ENCODE data around the gene CYP2D6.
"Not testable (repeated sequence)": the region's sequence is repeated elsewhere in the genome, so short reads cannot be mapped to it uniquely, and the experiment has no call there.

The CYP2D6 gene
- total RNA-seq: 0.75 reads per million

DNA sequence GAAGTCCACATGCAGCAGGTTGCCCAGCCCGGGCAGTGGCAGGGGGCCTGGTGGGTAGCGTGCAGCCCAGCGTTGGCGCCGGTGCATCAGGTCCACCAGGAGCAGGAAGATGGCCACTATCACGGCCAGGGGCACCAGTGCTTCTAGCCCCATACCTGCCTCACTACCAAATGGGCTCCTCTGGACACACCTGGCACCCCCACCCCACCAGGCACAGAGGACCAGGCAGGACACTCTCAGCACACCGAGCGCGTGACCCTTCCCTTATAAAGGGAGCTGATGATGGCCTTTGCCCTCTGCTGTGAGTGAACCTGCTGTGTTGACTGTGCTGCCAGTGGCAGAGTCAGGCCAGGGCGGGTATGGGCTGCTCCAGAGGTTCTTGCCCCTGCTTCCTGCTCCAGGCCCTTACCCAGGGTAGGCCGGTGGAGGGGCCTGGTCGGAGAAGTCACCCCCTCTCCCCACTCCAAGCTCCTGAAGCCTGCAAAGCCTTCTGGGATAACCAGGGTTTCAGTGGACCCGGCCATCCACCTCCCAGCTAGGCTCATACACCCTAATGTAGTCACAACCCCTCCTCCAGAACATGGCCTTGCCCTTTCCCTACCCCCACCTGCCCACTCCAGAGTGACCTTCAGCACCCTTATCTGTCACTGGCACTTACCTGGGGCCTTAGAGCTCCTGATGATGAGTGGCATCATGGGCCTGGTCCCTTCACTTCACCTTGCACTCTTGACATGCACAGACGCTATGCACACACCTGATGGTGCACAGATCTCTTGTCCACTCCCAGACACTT is at the start of gene CYP2D6:
TSS of gene CYP2D6 (minus strand) at position 172 of the 793 bp plus-strand sequence. CDS start at position 153, 19 bp downstream.
- DNase-seq: not testable (repeated sequence)

- DNase-seq: no peak
Measured at GRCh38 chr22:42179616-42180015, 49.0 kb upstream of the CYP2D6 start.

DNA sequence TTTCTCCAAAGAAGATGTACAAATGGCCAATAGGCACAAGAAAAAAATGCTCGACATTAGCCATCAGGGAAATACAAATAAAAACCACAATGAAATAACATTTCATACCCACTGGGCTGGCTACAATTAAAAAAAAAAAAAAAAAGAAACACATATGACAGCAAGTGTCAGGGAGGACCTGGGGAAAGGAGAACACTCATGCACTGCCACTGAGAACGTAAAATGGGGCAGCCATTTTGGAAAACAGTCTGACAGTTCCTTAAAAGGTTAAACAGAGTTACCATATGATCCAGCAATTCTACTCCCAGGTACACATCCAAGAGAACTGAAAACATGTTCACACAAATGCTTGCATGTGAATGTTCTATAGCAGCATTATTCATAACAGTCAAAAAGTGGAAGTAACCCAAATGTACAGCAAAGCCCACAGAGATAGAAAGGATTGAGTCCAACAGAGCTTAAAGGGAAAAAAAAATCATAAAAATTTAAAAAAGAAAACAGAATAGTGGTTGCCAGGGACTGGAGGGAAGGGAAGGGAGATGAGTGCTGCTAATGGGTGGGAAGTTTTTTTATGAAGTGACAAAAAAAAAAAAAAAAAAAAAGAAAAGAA is 48.4 kb upstream of the CYP2D6 start:
- DNase-seq: no peak

DNA sequence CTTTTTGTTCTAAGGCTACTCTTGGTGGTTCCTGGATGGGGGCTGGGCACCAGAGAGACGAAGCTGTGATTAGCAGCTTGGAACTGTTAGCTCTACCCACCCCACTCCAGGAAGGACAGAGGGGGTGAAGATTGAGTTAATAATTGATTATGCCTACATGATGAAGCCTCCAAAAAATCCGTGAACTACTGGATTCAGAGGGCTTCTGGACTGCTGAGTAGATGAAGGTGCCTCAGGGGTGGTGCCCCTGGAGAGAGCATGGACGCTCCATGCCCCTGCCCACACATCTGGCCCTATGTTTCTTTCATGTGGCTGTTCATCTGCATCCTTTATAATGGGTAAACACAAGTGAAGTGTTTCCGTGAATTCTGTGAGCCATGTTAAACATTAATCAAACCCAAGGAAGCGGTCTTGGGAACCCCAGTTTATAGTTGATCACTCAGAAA is 47.3 kb upstream of the CYP2D6 start:
- no peak for DNase-seq

DNA sequence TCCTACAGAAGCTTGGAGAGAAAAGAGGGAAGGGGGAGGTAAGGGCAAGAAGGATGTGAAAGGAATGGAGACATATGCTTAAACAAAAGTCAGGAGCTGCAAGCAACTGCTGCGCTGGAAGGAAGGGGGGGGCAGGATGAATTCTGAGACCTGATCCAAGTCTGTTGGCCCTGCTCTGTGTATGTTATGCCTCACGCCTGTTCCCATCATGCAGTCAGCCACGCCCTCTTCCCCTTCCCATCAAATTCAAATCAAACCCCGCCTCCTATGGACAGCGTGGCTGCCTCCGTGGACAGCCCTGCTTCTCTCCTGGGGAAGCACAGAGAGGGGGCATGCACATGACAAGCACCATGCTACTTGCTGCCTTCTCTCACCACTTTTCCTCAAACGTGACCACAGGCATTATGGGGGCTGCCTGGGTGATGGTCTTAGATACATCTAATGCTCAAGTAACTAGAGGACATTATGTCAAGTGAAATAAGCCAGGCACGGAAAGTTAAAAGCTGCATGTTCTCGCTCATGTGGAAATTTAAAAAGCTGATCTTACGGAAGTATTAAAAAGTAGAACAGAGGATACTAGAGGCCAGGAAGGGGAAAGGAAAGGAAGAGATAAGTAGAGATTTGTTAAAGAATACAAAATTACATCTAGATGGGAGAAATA is 45.8 kb upstream of the CYP2D6 start:
- DNase-seq: no peak

GRCh38 chr22:42174062-42174461 is 43.5 kb upstream of the CYP2D6 start:
- DNase-seq: no peak

GRCh38 chr22:42173183-42173926 is 42.7 kb upstream of the CYP2D6 start:
- no peak for DNase-seq

- DNase-seq: no peak
Measured at GRCh38 chr22:42172773-42173172, 42.2 kb upstream of the CYP2D6 start.

GRCh38 chr22:42171946-42172719 is 41.5 kb upstream of the CYP2D6 start:
- no peak for DNase-seq

DNA sequence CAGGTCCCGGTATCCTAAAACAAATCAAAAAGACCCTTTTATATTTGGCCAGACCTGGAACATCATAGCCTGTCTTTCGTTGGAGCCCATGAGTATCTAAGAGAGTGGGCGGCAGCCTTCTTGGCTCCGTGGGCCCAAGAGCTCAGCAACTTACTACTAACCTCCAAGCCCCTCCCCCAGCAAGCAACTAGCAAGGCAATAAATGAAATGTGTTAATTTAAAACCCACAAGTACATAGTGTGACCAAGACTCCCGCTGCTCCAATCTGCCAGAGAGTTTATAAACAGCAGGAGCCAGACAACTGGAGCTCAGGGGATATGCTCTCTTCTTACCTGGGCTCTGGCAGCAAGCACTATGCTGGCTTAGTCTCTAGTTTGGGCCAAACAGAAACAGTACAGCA is 40.8 kb upstream of the CYP2D6 start:
- DNase-seq: no peak

GRCh38 chr22:42170946-42171345 is 40.3 kb upstream of the CYP2D6 start:
- DNase-seq: no peak

GRCh38 chr22:42169055-42169469 is 38.5 kb upstream of the CYP2D6 start:
- DNase-seq: peak; percentile 65

DNA sequence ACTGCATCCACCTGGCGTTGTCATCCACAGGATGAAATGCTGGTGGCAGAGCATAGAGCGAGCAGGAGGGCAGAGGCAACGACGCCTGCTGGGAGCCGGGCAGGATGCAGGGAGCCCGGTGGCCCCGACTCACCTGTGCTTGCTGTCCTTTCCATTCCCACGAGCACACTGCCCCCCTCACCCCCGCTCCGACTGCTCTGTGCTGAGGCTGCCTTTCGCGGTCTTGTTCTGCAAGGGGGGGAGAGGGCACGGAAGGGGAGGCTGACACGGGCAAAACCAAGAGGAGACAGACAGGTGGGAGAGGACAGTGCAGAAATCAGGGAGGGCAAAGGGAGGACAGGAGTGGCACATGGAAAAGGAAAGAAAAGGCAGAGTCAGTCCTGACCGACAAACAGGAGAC is 37.9 kb upstream of the CYP2D6 start:
- no peak for DNase-seq

- DNase-seq: no peak
Measured at GRCh38 chr22:42167066-42167465, 36.5 kb upstream of the CYP2D6 start.

- no peak for DNase-seq
Measured at GRCh38 chr22:42164901-42165300, 34.3 kb upstream of the CYP2D6 start.

GRCh38 chr22:42163515-42163914 is 32.9 kb upstream of the CYP2D6 start:
- DNase-seq: no peak

DNA sequence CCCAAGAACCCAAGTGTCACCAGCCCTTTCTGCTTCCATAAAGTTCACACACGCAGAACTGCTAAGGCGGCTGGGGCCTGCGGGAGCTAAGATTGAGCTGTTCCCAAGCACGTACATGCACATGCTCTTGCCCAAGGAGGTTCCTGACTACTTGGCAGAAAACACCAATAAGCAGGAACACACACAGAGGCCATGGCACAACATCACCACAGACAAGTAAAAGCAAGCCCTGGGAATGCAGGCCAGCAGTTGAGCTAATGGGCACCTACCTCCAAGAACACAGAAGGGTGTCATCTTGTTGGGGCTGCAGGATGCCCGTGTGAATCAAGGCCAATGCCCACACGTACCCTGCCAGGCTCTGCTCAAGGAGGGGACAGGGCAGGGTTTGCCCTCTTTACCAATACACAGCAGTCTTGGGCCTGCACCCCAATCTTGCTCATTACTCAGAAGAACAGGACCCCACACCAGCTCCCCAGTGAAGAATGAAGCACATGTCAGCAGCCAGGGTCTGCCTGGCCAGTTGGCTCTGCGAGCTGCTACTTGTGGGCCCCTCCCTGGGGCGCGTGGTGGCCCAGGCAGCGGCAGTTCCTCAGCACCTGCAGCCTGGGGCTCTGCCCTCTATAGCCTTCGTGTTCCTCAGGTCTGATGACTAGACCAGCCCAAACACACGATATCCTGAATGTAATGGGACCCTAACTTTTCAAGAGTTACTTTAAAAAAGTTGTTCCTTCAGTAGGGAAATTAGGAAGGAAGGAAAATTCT is 32.3 kb upstream of the CYP2D6 start:
- no peak for DNase-seq

- no peak for DNase-seq
Measured at GRCh38 chr22:42160830-42161696, 30.5 kb upstream of the CYP2D6 start.

DNA sequence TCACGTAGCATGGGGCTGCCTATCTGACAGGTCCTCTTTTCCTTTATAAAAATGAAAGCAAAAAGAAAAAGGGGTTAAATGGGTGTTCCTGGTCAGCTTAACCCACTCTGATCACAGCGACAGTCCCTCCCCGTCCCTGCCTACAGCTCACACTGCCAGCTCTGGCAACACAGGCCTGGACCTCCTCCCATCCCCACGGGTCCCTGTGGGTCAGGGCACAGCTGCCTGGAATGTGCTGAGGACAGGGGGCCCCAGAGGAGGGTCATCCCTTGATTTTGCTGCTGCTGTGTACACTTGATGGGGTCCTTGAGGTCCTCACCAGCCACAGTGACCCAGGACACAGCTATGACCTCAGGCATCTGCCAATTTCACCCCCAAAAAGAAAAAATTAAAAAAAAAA is 29.6 kb upstream of the CYP2D6 start:
- no peak for DNase-seq

DNA sequence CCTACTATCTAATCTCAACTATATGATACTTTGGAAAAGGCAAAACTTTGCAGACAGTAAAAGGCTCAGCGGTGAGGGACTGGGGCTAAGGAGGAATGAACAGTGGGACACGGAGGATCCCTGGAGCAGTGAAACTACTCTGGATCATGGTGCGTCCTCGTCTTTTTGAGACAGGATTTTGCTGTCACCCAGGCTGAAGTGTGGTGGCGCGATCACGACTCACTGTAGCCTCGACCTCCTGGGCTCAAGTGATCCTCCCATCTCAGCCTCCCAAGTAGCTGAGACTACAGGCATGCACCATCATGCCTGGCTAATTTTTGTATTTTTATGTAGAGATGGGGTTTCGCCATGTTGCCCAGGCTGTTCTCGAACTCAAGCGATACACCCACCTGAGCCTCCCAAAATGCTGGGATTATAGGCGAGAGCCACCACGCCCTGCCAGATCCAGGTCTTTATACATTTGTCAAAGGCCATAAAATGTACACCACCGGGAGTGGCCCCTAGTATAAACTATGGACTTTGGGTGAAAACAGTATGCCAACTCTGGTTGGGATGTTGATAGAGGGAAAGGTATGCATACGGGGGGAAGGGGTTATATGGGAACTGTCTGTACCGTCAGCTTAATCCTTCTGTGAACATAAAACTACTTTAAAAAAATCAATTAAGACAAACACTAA is 28.0 kb upstream of the CYP2D6 start:
- no peak for DNase-seq
